ENCODE results near the gene IL7R. TPM values are rescaled to one million over a fixed set of nuclear protein-coding genes. Genes with fewer than 3 reads are reported as not detected.

Gene IL7R
- total RNA-seq, 1 experiment from 2014 or later: not detected

- Histone ChIP-seq H3K23me2 (ENCODE audit: insufficient read length, low read depth, low read length, poor library complexity, severe bottlenecking) (no peaks in the 10 kb centered on the region), H3K9me3 (ENCODE audit: control insufficient read depth, low read depth, low read length) (no peaks in the 10 kb centered on the region), H3K79me2 (ENCODE audit: insufficient read depth, low read length) (no peaks in the 10 kb centered on the region), H2AK5ac (ENCODE audit: insufficient read length, low read length) (no peak overlapping the region), H3K27ac (ENCODE audit: insufficient read length, low read depth, low read length) (no peak overlapping the region), H2AFZ (ENCODE audit: low read length) (no peak overlapping the region), H3K18ac (ENCODE audit: insufficient read length, low read depth, low read length) (no peak overlapping the region), H3K4me2 (ENCODE audit: insufficient read depth, insufficient read length, low read length) (no peak overlapping the region), H4K91ac (ENCODE audit: insufficient read length, low read depth, low read length) (no peak overlapping the region), H3K14ac (ENCODE audit: insufficient read depth, low read length) (no peak overlapping the region), H2BK12ac (ENCODE audit: insufficient read length, low read depth, low read length) (no peak overlapping the region), H3K79me1 (ENCODE audit: insufficient read depth, low read depth, low read length, poor library complexity, severe bottlenecking) (no peaks in the 10 kb centered on the region), H3K4ac (ENCODE audit: low read depth, low read length) (no peak overlapping the region), H3K9ac (ENCODE audit: extremely low read depth, insufficient read length, low read length) (no peak overlapping the region), H3K56ac (ENCODE audit: insufficient read length, low read depth, low read length) (no peak overlapping the region), H2BK5ac (ENCODE audit: insufficient read length, low read length) (no peak overlapping the region), H2BK20ac (ENCODE audit: low read depth, low read length, poor library complexity, severe bottlenecking) (no peak overlapping the region), H3K4me1 (ENCODE audit: insufficient read depth, low read length) (no peaks in the 10 kb centered on the region), H3T11ph (ENCODE audit: low read length) (no peak overlapping the region), H4K20me1 (ENCODE audit: control insufficient read depth, insufficient read depth, insufficient read length) (no peaks in the 10 kb centered on the region), H2BK15ac (ENCODE audit: low read depth, low read length) (no peak overlapping the region), H3K27me3 (ENCODE audit: insufficient read depth, low read length) (no peaks in the 10 kb centered on the region), H4K5ac (ENCODE audit: insufficient read length, low read depth, low read length) (no peak overlapping the region), H4K8ac (replicated peaks; ENCODE audit: insufficient read length, low read depth, low read length) (no peak overlapping the region), H3K23ac (ENCODE audit: insufficient read length, low read depth, low read length) (no peak overlapping the region), H2BK120ac (ENCODE audit: low read depth, low read length, poor library complexity, severe bottlenecking) (no peak overlapping the region)
- H3K27ac Mint-ChIP-seq: no peak overlapping the region
- H3K9me3 Mint-ChIP-seq: peaks cover 8 to 9% of the 10 kb centered on the region in 2 experiments; a peak in 4 of 5 replicates
- H3K4me1 Mint-ChIP-seq: peaks cover 3 to 11% of the 10 kb centered on the region in 2 experiments; a peak in 3 of 4 replicates
- no peak for DNase-seq
- H3K27me3 Mint-ChIP-seq (ENCODE audit: low read depth): no peaks in the 10 kb centered on the region
- H3K36me3 Mint-ChIP-seq (ENCODE audit: insufficient read depth in 1 of 3, low read depth in 3 of 3): no peaks in the 10 kb centered on the region; a peak in 1 of 7 replicates
- WGBS (ENCODE audit: extremely low coverage, insufficient read length, low lambda C conversion rate): no CpG with 5 or more reads among the region's 11 CpGs
- TF ChIP-seq, protein P1, sequence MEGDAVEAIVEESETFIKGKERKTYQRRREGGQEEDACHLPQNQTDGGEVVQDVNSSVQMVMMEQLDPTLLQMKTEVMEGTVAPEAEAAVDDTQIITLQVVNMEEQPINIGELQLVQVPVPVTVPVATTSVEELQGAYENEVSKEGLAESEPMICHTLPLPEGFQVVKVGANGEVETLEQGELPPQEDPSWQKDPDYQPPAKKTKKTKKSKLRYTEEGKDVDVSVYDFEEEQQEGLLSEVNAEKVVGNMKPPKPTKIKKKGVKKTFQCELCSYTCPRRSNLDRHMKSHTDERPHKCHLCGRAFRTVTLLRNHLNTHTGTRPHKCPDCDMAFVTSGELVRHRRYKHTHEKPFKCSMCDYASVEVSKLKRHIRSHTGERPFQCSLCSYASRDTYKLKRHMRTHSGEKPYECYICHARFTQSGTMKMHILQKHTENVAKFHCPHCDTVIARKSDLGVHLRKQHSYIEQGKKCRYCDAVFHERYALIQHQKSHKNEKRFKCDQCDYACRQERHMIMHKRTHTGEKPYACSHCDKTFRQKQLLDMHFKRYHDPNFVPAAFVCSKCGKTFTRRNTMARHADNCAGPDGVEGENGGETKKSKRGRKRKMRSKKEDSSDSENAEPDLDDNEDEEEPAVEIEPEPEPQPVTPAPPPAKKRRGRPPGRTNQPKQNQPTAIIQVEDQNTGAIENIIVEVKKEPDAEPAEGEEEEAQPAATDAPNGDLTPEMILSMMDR (conservative IDR thresholded peaks at IDR 0.05): no peak
- H3K4me3 Mint-ChIP-seq: no peak overlapping the region
These were observed 47.9 kb downstream of the IL7R start for GRCh38 chr5:35904443-35905132.
